ENCODE data around the gene SLC38A7.
A peak's percentile ranks its signal among the peaks of the same experiment; 100 is the strongest.

The SLC38A7 gene

DNA sequence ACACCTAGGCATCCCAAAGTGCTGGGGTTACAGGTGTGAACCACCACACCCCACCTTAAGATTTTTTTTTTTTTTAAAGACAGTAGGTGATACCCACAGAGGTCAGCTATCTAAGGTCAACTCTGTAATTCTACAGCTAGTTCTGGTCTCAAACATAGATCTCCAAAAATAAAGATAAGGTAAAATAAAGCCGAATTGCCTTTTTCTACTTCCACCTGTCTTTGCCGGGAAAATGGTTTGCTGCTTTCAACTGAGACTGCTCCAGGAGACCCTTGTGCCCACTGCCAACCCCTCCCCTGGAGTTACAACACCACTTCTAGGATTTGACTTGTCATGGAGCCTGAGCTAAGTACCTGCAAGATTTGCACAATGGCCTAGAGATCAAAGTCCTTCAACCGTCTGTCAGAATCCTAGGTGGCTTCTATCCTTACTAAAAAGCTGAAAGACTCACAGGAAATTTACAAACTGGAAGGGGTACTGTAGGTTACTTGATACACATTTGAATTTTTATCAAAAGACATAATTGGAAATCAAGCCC lies 50.2 kb downstream of the SLC38A7 start:
- DNase-seq (ENCODE audit: low spot score): no peak

DNA sequence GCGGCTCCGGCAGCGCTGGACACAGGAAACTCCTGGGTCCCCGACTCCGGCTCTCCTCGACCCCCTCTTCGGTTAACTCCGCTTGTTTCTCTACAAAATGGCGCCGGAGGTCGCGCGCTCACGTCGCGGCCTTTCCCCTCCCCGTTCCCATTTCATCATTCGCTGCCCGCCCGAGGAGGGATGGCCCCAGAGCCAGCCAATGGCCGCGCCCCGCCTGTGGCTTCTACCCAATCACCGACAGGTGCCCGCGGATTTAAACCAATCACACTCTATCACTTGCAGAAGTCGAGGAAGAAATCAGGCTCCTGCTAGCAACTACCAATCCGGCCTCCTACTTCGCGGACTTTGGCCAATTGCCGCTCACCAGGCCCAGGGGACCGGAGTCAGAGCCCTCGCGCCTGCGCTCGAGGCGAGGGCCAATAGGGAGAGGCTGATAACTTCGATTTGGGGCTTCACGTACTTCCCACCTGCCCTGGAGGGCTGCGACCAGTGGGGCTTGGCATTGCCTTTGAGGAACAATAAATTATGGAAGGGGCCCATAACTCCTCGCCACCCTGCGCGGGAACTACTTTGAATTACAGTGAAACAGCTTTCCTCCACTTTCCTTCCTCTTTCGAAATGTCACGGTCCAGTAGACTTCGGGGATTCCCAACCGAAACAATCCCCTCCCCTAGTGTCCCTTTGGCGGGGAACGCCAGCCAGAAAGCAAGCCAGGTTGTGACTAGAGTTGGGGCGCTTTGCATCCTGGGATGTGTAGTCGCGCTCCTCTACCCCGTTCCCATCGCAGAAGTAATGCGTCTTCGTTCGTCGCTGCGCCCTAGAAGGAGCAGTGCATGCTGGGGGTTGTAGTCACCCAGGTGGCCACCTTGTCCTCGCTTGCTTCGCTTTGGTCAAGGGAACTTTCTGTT lies 54.6 kb downstream of the SLC38A7 start, which contains the start of gene CNOT1:
TSS of gene CNOT1 (minus strand) at position 94 of the 908 bp plus-strand sequence. CDS start 30,489 bp downstream, outside the sequence.
- TF ChIP-seq, protein P1, sequence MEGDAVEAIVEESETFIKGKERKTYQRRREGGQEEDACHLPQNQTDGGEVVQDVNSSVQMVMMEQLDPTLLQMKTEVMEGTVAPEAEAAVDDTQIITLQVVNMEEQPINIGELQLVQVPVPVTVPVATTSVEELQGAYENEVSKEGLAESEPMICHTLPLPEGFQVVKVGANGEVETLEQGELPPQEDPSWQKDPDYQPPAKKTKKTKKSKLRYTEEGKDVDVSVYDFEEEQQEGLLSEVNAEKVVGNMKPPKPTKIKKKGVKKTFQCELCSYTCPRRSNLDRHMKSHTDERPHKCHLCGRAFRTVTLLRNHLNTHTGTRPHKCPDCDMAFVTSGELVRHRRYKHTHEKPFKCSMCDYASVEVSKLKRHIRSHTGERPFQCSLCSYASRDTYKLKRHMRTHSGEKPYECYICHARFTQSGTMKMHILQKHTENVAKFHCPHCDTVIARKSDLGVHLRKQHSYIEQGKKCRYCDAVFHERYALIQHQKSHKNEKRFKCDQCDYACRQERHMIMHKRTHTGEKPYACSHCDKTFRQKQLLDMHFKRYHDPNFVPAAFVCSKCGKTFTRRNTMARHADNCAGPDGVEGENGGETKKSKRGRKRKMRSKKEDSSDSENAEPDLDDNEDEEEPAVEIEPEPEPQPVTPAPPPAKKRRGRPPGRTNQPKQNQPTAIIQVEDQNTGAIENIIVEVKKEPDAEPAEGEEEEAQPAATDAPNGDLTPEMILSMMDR (IDR thresholded peaks at IDR 0.05; ENCODE audit: poor library complexity, severe bottlenecking): no peak
- H3K4me3 ChIP-seq (ENCODE audit: severe bottlenecking): peak within 1 kb of the TSS; percentile 95
- no peaks in the 10 kb centered on the region for H3K27me3 ChIP-seq (ENCODE audit: insufficient read depth, poor library complexity, severe bottlenecking)
- H3K36me3 ChIP-seq (ENCODE audit: low read depth): peaks cover 23% of the 10 kb centered on the region
- ATAC-seq (ENCODE audit: low read depth) (peak; percentile 90), DNase-seq (ENCODE audit: low spot score) (peak; percentile 99)
- H3K4me1 ChIP-seq (ENCODE audit: insufficient read depth, poor library complexity, severe bottlenecking): peaks cover 5% of the 10 kb centered on the region
- H3K27ac ChIP-seq (ENCODE audit: poor library complexity, severe bottlenecking): peak within 1 kb of the TSS; percentile 89
- no peaks in the 10 kb centered on the region for H3K9me3 ChIP-seq (ENCODE audit: severe bottlenecking)

More for the DNA sequence above, 50.2 kb downstream of the SLC38A7 start:
- Histone ChIP-seq H3K4me3 (ENCODE audit: severe bottlenecking) (no peak overlapping the region), H3K36me3 (ENCODE audit: low read depth) (no peaks in the 10 kb centered on the region), H3K9me3 (ENCODE audit: severe bottlenecking) (no peaks in the 10 kb centered on the region), H3K4me1 (ENCODE audit: insufficient read depth, poor library complexity, severe bottlenecking) (peaks cover 4% of the 10 kb centered on the region), H3K27ac (ENCODE audit: poor library complexity, severe bottlenecking) (no peak overlapping the region), H3K27me3 (ENCODE audit: insufficient read depth, poor library complexity, severe bottlenecking) (no peaks in the 10 kb centered on the region)
- no peak for ATAC-seq (ENCODE audit: low read depth)
- TF ChIP-seq, protein P1 (IDR thresholded peaks at IDR 0.05; ENCODE audit: poor library complexity, severe bottlenecking): no peak

DNA sequence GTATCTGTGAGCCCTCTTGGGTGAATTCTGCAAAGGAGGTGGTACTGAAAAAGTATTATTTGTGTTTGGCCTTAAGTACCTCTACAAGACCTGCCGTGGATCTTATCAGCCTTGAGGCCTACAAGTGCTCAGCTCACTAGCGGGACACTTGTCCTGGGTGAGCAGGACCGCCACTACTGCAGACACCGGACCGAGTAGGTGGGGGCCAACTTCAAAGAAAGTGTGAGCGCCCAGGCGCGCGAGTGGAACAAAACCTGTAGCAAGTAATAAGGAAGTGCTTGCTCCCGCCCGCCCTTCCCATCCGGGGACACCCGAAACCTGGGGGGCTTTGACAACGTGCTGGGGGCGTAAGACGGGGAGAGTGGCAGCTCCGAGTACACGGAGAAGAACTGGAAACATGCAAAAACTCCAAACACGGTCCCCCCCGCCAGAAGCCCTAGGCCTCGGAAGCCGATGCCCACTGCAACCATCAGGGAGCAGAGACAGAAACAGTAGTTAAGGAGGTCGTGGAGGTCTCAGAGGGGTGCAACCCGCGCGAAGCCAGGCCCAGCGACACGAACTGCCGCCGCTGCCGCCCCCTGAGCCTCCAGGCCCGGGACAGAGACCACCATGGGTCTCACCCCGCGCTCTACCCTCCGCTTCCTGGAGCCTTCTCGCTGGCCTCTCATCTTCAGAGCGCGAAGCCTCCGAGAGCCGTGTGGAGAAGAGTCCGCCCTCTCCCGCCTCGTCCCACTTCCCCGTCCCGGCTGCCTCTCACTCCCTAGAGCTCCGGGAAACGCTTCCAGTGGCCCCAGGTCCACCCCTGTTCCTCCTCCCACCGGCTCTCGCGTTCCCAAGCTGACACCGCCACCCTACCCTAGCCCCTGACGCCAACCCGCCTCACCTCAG lies 55.5 kb downstream of the SLC38A7 start:
- TF ChIP-seq, protein P1 (IDR thresholded peaks at IDR 0.05; ENCODE audit: poor library complexity, severe bottlenecking): no peak
- H3K9me3 ChIP-seq (ENCODE audit: severe bottlenecking): no peaks in the 10 kb centered on the region
- peak overlapping the region; percentile 89 for H3K27ac ChIP-seq (ENCODE audit: poor library complexity, severe bottlenecking)
- H3K4me3 ChIP-seq (ENCODE audit: severe bottlenecking): peak overlapping the region; percentile 95
- H3K36me3 ChIP-seq (ENCODE audit: low read depth): peaks cover 32% of the 10 kb centered on the region
- DNase-seq (ENCODE audit: low spot score): peak; percentile 74
- no peaks in the 10 kb centered on the region for H3K27me3 ChIP-seq (ENCODE audit: insufficient read depth, poor library complexity, severe bottlenecking)
- peaks cover 5% of the 10 kb centered on the region for H3K4me1 ChIP-seq (ENCODE audit: insufficient read depth, poor library complexity, severe bottlenecking)
- peak; percentile 41 for ATAC-seq (ENCODE audit: low read depth)

DNA sequence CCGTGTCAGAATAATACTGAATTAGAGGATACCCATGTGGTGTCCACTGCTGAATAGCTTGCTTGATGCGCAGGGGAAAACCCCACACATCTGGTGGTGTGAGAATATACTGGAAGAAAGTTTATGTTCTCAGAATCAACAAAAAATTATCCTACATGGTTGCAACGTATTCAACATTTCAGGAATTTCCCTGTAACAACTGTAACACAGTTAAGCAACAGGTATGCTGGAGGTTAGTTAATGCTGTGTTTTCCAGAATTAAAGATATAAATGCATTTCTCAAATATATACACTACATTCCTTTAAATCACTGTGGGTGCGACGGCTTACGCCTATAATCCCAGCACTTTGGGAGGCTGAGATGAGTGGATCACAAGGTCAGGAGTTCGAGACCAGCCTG lies 60.4 kb downstream of the SLC38A7 start:
- Histone ChIP-seq H3K36me3 (ENCODE audit: low read depth) (peaks cover 80% of the 10 kb centered on the region), H3K27me3 (ENCODE audit: insufficient read depth, poor library complexity, severe bottlenecking) (no peaks in the 10 kb centered on the region)

More for the DNA sequence above, 60.4 kb downstream of the SLC38A7 start:
- ATAC-seq (ENCODE audit: low read depth) (no peak), DNase-seq (ENCODE audit: low spot score) (no peak)
- no peaks in the 10 kb centered on the region for H3K9me3 ChIP-seq (ENCODE audit: severe bottlenecking)
- no peak overlapping the region for H3K27ac ChIP-seq (ENCODE audit: poor library complexity, severe bottlenecking)
- H3K4me3 ChIP-seq (ENCODE audit: severe bottlenecking): no peak overlapping the region
- TF ChIP-seq, protein P1 (IDR thresholded peaks at IDR 0.05; ENCODE audit: poor library complexity, severe bottlenecking): no peak
- peaks cover 5% of the 10 kb centered on the region for H3K4me1 ChIP-seq (ENCODE audit: insufficient read depth, poor library complexity, severe bottlenecking)
